ENCODE results near the gene DRD3.

- TF ChIP-seq EZH2 (IDR thresholded peaks at IDR 0.05; ENCODE audit: insufficient read depth, poor library complexity, severe bottlenecking) (no peak), EZH2phosphoT487 (IDR thresholded peaks at IDR 0.05; ENCODE audit: insufficient read depth, low read depth) (no peak)
Observed at GRCh38 chr3:114214542-114215341, 35.9 kb upstream of the DRD3 start.

Measured in GM23248 (cell line).